DMS 273 (cell line): ENCODE data around the gene PCBP3.

Source experiments
- DNase-seq: peaks from one replicate; lab custom pipeline; 2025; ENCODE audit not compliant: unreplicated experiment; lab: John Stamatoyannopoulos, UW

The PCBP3 gene

DNA sequence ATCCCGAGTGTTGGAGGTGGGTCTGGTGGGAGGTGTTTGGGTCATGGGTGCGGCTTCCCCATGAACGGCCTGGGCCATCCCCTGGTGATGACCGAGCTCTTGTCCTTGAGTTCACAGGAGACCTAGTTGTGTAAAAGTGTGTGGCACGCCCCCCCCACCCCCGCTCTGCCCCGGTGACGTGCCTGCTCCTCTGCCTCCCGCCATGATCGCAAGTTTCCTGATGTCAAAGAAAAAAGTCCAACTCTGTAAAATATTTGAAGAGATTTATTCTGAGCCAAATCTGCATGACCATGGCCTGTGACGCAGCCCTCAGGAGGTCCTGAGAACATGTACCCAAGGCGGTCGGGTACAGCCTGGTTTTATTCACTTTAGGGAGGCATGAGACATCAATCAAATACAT is 212.9 kb downstream of the PCBP3 start:
- DNase-seq, result no peak

DNA sequence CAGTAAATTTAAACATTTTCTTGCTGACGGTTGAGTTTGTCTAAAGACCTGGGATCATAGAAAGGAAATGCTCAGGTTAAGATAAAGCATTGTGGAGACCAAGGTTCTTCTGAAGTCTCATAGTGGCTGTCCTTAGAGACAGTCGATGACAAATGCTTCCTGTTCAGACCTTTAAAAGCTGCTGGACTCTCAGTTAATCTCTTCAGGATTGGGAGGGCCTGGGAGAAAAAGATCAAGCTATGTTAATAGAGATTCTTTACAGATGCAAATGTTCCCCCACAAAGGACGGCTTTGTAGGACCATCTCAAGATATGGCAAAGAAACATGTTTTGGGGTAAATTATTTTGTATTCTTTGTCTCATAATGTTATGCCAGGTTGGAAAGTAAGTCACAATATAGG is 213.4 kb downstream of the PCBP3 start:
- no peak for DNase-seq

DNA sequence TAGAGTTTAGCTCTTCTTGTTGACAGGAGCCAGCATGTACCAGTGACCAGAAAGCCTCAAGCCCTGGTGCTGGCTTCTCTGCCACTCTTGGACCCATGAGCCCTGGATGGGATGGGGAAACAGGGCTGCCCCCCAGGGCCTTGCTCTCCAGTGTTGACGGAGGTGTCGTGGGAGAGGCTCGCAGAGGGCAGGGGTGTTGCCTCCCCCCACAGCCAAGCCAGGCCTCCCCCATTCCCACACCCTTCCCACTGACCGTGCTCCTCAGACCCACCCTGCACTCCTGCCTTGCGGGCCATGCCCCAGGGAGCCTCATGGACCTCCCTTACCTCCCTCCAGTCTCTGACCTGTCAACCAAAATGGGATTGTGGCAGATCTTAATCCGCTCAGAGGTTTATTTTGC is 214.2 kb downstream of the PCBP3 start:
- no peak for DNase-seq

DNA sequence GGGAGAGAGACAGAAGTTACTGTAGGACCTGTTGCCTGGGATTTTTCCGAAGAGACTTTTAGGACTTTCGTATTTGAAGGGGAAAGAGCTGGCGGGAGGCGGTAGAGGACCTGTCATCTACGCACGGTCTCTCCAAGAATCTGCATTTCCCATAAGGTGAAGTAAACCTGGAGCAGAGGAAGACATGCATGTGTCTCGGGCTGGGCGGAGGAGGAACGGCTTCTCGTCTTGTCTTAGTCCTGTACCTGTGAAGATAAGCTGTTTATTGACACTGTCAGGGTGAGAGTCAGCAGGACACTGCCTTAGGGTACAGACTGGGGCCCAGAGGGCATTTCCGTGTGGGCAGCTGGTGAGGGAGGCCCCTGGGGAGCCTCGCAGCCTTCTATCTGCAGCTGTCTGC is 214.7 kb downstream of the PCBP3 start:
- DNase-seq, result no peak

DNA sequence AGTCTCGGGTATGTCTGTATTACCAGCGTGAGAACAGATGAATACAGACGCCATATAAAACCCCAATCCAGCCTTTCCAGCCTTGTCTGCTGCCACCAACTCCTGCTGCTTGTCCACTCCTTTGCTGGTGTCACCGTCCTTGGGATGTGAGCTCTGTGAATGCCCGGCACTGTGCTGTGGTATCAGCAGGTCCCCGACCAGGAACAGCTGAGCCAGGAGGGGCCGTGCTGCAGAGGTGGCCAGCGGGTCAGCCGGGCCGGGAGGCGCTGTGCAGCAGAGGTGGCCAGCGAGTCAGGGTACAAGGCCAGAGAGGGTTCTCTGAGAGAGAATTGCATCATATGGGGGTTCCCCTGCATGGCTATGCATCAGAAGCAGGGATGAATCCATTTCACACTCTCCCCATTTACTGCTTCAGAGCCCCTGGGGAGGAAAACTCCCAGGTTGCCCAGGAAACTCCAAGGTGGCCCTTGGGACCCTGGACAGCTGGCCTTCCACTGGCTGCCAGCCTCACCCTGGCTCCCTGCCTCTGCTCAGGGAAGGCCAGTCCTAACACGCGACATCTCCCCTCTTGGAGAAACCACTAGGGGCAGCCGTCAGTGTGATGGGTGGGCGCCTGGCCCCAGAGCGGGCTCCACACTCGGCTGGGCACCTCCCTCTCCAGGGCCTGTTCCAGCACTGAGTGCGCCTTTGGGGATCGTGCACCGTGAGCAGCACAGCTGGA is 215.7 kb downstream of the PCBP3 start:
- DNase-seq, result no peak

DNA sequence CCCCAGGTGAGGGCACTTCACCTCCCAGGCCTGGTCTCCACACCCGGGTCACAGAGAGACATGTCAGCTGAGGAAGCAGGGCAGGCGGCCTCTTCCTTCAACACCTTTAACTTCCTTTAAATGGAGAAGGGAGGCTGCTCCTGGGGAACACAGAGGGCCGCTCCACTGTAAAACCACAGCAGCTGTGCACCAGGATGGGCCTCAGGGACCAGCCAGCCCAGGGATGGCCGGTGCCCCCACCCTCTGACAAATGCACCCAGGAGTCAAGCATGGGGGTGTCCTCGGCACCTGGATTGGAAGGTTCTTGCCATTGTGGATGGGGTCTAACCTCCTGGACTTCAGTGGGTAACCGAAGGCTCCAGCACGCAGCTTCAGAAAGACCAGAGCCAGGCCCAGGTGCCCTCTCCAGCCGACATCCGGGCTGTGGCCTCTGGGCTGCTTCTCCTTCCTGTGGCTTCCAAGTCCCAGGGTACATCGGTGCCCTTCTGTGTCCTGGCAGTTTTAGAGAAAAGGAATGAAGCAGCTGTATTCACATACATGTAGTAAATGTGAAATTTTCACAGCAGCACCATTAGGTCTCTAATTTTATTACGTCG is 216.3 kb downstream of the PCBP3 start:
- no peak for DNase-seq

DNA sequence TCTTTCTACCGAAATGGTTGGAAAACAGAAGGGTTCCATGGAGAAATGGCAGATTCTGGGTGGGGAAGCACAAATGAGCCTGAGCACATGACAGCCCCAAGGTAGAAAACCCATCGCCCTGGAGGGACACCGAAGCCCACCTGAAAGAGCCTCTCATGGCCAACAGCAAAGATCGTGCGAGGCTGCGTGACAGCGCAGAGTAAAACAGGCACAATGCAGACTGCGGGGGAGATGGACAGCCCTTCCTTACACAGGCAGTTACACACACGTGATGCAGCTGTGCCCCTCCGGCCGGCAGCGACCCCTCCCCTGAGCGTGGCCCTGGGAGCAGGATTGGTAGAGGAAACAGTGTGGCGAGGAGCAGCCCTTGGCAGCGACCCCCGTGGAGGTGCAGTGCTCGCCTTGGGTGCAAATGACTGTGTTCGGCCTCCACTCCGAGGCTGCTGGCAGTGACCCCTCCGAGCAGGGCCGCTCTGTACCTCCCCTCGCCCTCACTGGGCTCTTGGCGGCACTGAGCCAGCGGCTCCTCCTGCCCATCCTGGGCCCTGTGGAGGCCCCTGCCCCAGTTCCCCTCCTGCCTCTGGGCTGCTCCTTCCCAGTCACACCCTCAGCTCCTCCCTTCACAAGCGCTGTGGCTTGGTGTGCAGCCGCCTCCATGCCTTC is 217.1 kb downstream of the PCBP3 start:
- DNase-seq, result no peak

DNA sequence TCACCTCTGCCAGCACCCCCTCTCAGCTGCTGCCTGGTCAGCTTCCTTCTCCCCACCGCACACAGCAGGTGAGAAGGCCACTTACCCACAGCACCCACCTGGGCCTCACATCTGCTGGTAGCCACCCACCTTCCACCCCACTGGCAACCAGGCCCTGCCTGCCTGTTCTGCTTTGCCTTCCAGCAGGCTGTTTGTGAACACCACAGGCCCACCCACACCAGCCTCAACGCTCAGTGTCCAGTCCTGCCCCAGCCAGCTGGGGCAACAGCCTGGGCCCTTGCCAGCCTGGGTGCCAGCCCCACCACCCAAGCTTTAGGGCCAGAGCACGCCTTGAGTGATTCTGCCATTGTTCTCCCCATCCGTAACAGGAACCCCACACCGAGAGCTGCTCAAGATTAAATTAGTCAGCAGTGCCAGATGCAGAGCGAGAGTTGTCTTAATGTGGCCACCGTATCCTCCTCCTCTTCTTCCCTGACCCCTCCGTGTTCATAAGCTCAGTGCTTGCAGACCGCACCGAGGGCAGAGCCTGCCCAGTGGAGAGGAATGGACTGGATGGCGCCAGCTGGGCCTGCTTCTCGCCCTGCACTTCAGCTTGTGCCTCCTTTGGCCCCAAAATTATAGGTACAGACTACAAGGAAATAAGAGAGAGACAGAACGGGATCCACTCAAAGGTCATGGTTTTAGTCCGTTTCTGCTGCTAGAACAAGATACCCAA is 217.8 kb downstream of the PCBP3 start:
- no peak for DNase-seq

DNA sequence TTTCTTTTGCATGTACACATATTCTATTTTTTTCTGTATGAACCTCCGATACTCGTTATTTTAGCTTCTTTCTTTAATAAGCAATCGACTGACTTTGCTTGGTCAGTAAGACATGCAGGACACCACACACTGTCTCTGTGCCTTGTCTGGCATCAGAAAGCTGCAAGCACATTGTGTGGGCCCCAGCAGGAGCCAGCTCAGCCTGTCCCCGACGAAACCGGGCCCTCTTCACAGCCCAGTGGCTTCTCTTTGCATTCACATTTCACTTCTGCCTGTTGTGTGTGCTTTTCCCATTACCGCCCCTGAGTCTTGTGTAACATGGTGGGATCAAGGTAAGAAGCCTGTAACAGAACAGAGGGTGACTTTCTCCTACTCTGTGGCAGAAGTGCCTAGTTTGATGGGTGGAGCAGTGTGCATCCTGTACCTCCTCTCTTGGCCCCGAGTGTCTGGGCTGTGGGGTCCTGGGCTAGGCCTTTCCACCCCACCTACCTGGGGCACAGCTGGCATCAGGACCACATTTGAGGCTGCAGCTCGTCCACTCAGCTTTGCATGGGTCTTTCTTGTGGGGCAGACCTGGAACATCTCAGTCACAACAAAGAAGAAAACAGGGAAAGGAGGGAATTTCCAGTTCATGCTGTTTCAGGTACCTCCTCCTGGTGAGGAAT is 219.2 kb downstream of the PCBP3 start:
- no peak for DNase-seq

DNA sequence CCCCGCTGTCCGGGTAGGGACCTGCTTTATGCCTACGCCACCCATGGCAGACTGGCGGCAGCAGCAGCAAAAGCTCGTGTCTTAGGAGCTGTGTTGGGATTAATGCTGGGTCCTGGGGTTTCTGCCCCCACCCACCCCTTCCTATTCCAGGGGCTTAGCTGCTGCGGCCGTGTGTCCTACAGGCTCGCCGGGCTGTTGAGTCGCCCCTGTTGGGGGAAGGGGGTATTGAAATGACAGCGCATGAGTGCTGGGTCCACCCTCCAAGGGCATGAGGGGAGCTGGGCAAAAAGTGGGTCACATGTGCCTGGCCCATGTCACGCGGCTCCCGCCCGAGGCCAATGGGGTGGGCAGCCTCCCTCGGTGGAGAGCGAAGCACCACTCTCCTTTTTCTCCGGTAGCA is 219.7 kb downstream of the PCBP3 start:
- no peak for DNase-seq

DNA sequence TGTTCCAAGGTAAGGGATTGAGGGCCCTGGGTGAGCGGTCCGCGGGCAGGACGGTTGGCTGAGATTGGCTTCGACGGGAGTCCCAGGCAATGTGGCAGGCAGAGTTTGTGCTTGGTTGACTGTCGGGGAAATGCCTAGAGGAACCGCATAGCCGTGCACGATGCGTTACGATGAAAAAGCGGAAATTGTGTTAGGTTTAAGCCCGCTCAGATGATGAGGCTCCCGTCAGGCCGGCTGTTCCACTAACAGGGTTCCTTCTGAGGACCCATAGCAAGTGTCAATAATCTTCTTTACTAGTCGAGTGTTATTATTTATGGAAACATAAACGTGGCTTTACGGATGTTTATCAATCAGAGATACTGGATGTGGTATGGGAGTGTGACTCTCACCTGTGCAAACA is 220.2 kb downstream of the PCBP3 start:
- no peak for DNase-seq

DNA sequence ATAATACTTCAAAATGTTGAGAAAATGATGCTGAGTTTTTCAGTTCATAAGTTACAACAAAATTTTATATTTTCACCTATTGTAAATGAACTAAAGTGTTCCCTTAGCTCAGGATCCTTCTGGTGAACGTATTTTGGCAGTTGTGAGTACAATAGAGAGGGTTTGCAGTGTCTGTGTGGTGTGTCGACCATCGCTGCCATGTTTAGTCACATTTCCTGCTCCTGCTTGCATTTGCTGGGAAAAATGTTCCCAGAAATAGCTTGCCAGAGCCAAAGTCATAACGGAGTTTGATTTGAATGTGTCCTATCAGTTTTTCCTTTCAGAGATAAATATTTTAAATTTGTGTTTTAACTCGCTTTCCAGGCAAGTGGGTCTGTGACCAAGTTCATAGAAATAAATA is 220.9 kb downstream of the PCBP3 start:
- no peak for DNase-seq

DNA sequence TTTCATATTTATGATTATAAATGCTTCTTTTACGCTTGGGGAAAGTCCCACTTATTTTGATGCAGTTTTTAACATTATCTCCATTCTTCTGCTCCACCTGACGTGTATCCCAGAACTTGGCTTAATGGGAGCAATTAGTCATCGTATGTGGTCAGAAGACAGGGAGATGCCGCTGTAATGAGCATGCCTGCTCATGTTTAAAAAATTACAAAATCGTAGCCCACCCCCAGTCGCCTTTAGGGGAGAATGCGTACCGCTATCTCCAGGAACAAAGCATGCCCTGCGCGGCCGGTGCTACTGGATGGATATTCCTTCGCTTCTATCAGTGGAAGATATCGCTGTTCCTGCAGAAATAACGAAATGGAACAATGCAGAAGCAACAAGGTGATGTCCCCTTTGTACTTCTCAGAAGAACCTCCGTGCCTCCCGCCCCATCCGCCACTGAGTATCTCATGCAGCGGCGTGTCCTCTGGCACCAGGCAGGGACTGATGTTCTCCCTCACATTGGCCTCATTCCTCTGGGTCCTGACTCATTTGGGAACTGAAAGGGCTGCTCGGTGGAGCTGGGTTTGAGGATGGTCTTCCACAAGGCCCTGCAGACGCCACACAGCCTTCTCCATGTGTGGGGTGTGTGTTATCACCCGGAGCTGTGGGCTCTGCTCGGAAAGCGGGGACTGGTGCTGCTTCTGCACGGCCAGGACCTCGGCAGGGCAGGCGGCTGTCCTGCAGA is 221.7 kb downstream of the PCBP3 start:
- no peak for DNase-seq

DNA sequence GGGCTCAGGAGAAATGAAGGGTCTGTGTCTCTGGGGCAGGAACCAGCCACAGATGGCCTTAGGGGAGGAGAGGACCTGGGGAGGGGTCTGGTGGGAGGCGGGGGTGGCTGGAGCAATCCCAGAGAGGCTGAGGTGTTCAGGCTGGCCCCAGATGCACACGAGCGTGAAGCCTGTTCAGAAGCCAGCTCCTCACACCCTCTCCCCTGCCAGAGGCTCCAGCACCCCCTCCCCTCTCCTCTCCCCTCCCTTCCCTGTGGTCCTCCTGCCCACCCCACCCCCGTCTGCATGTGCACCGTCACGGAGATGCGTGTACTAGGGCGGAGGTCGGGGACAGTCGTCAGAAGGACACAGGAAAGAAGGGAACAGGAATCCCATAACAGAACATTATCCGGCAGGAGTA is 223.0 kb downstream of the PCBP3 start:
- DNase-seq, result no peak

DNA sequence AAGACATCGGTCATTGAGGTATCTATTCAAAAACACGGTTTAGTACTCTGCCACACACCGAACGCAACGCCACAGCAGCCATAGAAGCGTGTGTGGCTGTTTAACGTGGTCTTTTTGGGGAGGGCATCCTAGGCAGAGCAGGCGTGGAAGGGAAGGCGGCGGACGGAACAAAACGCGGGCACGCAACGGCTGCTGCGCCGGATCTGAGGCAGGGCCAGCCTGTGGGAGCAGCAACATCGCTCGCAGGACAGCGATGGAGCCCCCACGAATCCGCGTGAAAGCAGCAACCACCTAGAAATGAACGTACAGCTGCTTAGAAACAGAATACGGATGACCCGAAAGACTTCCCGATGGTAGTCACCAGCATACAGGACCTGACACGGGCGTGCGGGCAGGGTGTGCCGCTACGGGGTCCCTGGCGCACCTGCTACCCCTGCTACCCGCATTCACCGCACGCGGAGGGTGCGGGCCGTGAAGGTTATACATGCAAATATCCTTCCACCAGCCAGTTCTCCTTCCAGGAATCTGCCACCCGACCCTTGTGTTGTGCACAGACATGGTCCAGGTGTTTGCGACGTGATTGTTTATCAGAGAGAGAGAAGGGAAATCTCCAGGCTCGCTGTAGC is 223.6 kb downstream of the PCBP3 start:
- DNase-seq, result no peak

DNA sequence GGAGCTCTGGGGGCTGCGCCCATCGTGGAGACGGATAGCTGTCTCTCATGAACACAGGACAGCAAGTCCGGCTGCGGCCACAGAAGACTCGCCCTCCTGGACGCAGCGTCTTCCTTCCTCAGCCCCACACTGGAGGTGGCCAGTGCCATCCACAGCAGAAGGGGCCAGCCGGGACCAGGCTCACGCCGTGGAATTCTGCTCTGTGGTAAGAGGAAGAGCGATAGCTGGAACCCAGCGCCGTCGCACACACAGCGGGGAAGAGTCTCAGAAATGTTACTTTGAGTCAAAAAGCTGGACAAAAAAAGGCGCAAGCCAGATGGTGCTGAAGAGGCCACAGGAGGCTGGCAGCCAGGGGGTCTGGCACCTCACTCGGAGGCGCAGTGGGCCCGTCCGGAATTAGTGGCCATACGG is 224.2 kb downstream of the PCBP3 start:
- no peak for DNase-seq

DNA sequence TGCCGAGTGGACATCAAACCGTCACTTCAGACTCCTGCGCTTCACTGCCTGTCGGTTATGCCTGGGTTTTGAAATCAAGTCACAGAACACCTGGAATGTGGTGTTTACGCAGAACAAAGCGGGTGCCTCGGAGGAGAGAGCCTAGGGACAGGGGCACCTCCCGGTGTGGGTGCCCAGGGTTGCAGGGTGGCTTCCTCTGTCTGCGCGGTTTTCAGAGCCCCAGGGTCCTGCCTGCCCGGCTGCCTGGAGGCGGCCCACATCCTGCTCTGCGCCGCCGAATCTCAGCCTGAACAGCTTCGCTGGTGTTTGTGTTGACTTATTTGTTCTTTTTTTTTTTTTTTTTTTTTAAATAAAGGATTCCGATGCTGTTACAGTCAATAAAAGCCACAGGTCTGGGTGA is 224.6 kb downstream of the PCBP3 start:
- DNase-seq, result no peak

DNA sequence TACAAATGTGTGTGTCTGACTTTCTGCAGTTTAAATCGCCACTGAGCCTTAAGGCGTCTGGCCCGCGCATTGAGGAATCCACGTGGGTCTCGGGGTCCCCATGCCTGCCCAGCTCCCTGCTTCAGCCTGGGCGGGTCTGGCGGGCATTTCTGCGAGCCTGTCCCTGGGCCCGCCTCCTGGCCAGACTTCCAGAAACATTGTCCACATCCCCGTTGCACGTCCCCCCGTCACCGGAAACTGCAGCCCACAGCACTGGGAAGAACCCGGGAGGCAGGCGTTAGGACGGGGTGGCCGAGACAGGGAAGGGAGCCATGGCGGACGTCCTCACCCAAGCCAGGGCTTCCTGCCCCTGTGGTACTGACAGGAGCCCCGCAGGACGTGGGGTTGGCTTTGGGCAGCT is 225.0 kb downstream of the PCBP3 start:
- no peak for DNase-seq

DNA sequence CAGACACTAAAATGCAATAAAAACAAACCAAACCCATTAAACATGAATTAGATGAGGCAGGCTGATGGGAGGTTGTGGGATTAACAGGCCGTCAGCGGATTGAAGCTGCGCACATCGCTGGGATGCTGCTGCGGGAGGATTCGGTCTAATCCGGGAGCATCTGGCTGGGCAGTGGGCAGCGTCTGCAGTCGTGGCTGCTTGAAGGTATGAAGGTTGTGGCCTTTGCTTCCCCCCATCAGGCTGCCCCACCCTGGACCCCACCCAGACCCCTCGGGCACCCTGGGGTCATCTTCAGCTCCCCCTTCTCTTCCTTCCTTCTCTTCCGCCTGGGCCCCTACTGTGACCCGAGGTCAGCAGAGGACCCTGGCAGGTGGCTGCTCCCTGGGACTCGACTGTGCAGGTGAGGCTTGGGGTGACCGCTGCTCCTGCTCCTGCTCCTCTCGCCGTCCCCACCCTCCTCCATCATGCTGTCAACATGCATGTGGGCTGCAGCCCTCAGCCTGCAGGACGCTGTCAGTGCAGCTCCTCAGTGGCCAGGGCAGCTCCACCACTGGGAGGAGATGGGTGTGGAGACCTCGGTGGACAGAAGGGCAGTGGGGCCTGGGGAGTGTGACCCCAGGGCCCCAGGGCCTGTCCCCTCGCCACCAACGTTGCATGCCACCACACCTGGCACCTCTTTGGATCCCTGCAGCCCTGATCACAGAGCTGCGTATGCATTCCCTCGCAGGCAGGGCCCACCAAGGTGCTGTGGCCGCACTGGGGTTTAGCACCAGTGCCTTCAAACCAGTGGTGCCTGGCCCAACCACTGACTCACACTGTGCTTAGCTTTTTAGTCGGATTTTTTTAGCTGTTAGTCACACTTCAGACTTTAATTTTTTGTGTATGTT is 225.8 kb downstream of the PCBP3 start:
- no peak for DNase-seq
